HepG2 (cell line): ENCODE results near the gene UST. TPM values are rescaled to one million over a fixed set of nuclear protein-coding genes. Genes with fewer than 3 reads are reported as not detected.

ENCODE experiments used
- ATAC-seq: fragments of 200-7000 bp; cut with Tn5 transposase; 3 replicates; pipeline ENCODE4 v1.9.1; 2020; ENCODE audit warnings: mild to moderate bottlenecking, moderate library complexity
- BruUV-seq: library from RNA; stranded (reverse); fragments of 400-500 nt; replicated peaks from 2 replicates; lab custom pipeline; 2021; lab: Mats Ljungman, UMichigan
- CTCF ChIA-PET: fragments of 300-600 bp; formaldehyde crosslinking; extraction: SDS; loops from one replicate; lab custom pipeline; 2021; ENCODE audit warnings: low total read pairs, inconsistent platforms, low intra/inter-chr PET ratio; lab: Yijun Ruan, JAX
- POLR2A ChIA-PET: fragments of 350-600 bp; sonication (Branson Sonifier 250); formaldehyde crosslinking; loops from one replicate; lab custom pipeline; 2020; ENCODE audit warnings: antibody characterized with exemption, inconsistent platforms; lab: Yijun Ruan, JAX
- DNase-seq: peaks from one replicate; pipeline ENCODE4 v3.0.0-alpha.2; 2015; ENCODE audit warnings: low spot score
- FAIRE-seq: peaks from 3 replicates; lab custom pipeline; 2011; peaks lifted over from hg19 to GRCh38; lab: Jason Lieb, UNC
- H2AFZ ChIP-seq: one replicate; pipeline ENCODE4 v1.6.1; 2011; ENCODE audit warnings: low read length, inconsistent platforms
- H3K27ac ChIP-seq: fragments of 300-600 bp; 3 replicates; pipeline ENCODE4 v1.8.0; 2011; ENCODE audit warnings: mixed run types, mild to moderate bottlenecking, mixed read lengths, low read length, inconsistent platforms; ENCODE audit not compliant: insufficient read depth; ENCODE audit errors: extremely low read length
- H3K27me3 ChIP-seq, 2 experiments: fragments of 200-600 bp in 1 of 2; 2 replicates in 1 of 2; 3 replicates in 1 of 2; pipeline versions ENCODE4 v1.6.0 to v1.8.0; 2011; ENCODE audit warnings: low read length in 2 of 2, mild to moderate bottlenecking in 2 of 2, moderate library complexity in 2 of 2, inconsistent platforms in 1 of 2; ENCODE audit not compliant: insufficient read depth in 2 of 2, control insufficient read depth in 1 of 2
- H3K36me3 ChIP-seq, 2 experiments: fragments of 200-600 bp in 1 of 2; replicated peaks in 1 of 2; 2 replicates in 1 of 2; 3 replicates in 1 of 2; pipeline versions ENCODE4 v1.5.1 to v1.8.0; 2011; ENCODE audit warnings: low read length in 2 of 2, inconsistent platforms in 1 of 2; ENCODE audit not compliant: insufficient read depth in 2 of 2, control insufficient read depth in 1 of 2
- H3K4me1 ChIP-seq: 2 replicates; pipeline ENCODE4 v1.5.1; 2012; ENCODE audit warnings: low read length, inconsistent platforms; ENCODE audit not compliant: insufficient read depth
- H3K4me2 ChIP-seq: 2 replicates; pipeline ENCODE4 v1.6.0; 2011; ENCODE audit warnings: low read depth, low read length, inconsistent platforms
- H3K4me3 ChIP-seq, 3 experiments: fragments of 200-600 bp in 1 of 3; sonication (generic), shearing (Covaris generic) in 1 of 3; replicated peaks in 1 of 3; 2 replicates each; pipeline ENCODE4 v1.5.1; 2011 to 2016; ENCODE audit warnings: low read length in 3 of 3, inconsistent platforms in 2 of 3, low read depth in 2 of 3, mild to moderate bottlenecking in 2 of 3, control low read depth in 1 of 3, mixed read lengths in 1 of 3; ENCODE audit not compliant: insufficient read depth in 1 of 3
- H3K79me2 ChIP-seq: one replicate; pipeline ENCODE4 v1.6.1; 2011; ENCODE audit warnings: low read length, inconsistent platforms; ENCODE audit not compliant: insufficient read depth
- H3K9ac ChIP-seq: 2 replicates; pipeline ENCODE4 v1.6.0; 2011; ENCODE audit warnings: mild to moderate bottlenecking, low read depth, low read length, inconsistent platforms; ENCODE audit not compliant: insufficient read depth
- H3K9me3 ChIP-seq: 2 replicates; pipeline ENCODE4 v1.5.1; 2012; ENCODE audit warnings: mild to moderate bottlenecking, low read length
- H4K20me1 ChIP-seq: 2 replicates; pipeline ENCODE4 v1.6.0; 2011; ENCODE audit warnings: inconsistent platforms, mild to moderate bottlenecking, low read length, moderate library complexity; ENCODE audit not compliant: insufficient read depth
- HOXA5 ChIP-seq: sonication (generic); formaldehyde crosslinking; IDR thresholded peaks from 2 replicates; pipeline ENCODE4 v1.4.0; 2020; ENCODE audit warnings: missing genetic modification reagents
- MATR3 ChIP-seq: sonication (generic); formaldehyde crosslinking; IDR thresholded peaks from 2 replicates; pipeline ENCODE4 v1.4.0; 2020; ENCODE audit warnings: missing genetic modification reagents
- MED13 ChIP-seq: sonication (generic); formaldehyde crosslinking; IDR thresholded peaks from 2 replicates; pipeline ENCODE4 v1.5.0; 2020; ENCODE audit warnings: missing genetic modification reagents
- TAF1 ChIP-seq: sonication (generic); formaldehyde crosslinking; IDR thresholded peaks from 2 replicates; pipeline ENCODE4 v1.4.0; 2020; ENCODE audit warnings: missing genetic modification reagents
- ZIK1 ChIP-seq: sonication (generic); formaldehyde crosslinking; IDR thresholded peaks from 2 replicates; pipeline ENCODE4 v1.5.0; 2020; ENCODE audit warnings: mild to moderate bottlenecking, low read depth, missing genetic modification reagents, borderline replicate concordance
- WGBS: methylation state at CpG from one replicate; pipeline ENCODE4 v1.1.6; 2017; ENCODE audit warnings: low lambda C conversion rate; 5-methylcytosine and 5-hydroxymethylcytosine counted together
- in situ Hi-C: cut with HindIII; loops from 2 replicates; pipeline ENCODE4 v1.10.0; 2017; ENCODE audit warnings: low pct_unique_long_range_greater_than_20kb; ENCODE audit not compliant: extremely low pct_ligation_motif_present
- intact Hi-C: fragments of 100-400 bp; cut with micrococcal nuclease; formaldehyde crosslinking; loops from one replicate; pipeline ENCODE4 v1.10.0; 2022; ENCODE audit not compliant: unreplicated experiment
- polyA plus RNA-seq, 8 experiments: library from polyadenylated mRNA; depleted of rRNA in 3 of 8; stranded (reverse) in 7 of 8; unstranded in 1 of 8; fragments of >200 nt; fragmentation: Illumina TruSeq in 4 of 8; extraction: Trizol in 4 of 8; gene quantifications; 2 replicates each; pipeline versions ENCODE4 v1.2.1 to v1.2.3, GENCODE V29; 2011 to 2016; ENCODE audit warnings: low read depth in 4 of 8, missing spikeins in 1 of 8, mixed read lengths in 1 of 8; ENCODE audit not compliant: insufficient read depth in 1 of 8
- total RNA-seq, 5 experiments: library from RNA; depleted of rRNA; stranded (reverse); fragments of >200 nt; fragmentation: Illumina TruSeq; extraction: Trizol; gene quantifications; 2 replicates each; pipeline ENCODE4 v1.2.3, GENCODE V29; 2016; ENCODE audit warnings: low read depth in 1 of 5
- TF ChIP-seq, protein P1 (sequence below): sonication (generic); formaldehyde crosslinking; IDR thresholded peaks from 2 replicates; pipeline ENCODE4 v1.4.0; 2020; ENCODE audit warnings: mild to moderate bottlenecking, missing genetic modification reagents, borderline replicate concordance
- TF ChIP-seq, protein P2 (sequence below), 2 experiments: fragments of 450-650 bp in 1 of 2; sonication (generic) in 1 of 2; formaldehyde crosslinking in 1 of 2; IDR thresholded peaks; 2 replicates each; pipeline versions ENCODE4 v1.6.1 to v1.8.0; 2016 to 2022; ENCODE audit warnings: antibody characterized with exemption in 1 of 2, mild to moderate bottlenecking in 1 of 2, missing genetic modification reagents in 1 of 2

UST gene
- total and polyA plus RNA-seq, 2 of the 13 experiments (the other 11 are each of a cell fraction or from before 2014, with no cell fraction given): 0.27 TPM; not detected in 1

DNA sequence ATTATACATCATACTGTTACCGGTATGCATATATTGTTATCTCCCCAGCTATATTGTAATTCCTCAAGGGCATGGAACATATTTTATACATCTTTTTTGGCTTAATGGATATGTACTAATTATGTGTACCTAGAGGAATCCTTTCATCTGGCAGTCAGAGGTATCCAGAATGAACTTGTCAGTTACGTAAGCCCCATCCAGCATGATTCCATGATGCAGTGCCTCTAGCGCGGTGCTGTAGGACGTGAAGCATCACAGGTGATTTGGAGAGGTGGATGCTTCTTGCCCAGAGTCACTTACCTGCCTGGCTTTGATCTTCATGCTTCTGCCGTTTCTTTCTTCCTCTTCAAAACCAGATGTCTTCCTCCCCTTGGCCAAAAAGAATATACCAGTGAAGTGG is 159.1 kb downstream of the UST start (continued):
- TF ChIP-seq, protein P1, sequence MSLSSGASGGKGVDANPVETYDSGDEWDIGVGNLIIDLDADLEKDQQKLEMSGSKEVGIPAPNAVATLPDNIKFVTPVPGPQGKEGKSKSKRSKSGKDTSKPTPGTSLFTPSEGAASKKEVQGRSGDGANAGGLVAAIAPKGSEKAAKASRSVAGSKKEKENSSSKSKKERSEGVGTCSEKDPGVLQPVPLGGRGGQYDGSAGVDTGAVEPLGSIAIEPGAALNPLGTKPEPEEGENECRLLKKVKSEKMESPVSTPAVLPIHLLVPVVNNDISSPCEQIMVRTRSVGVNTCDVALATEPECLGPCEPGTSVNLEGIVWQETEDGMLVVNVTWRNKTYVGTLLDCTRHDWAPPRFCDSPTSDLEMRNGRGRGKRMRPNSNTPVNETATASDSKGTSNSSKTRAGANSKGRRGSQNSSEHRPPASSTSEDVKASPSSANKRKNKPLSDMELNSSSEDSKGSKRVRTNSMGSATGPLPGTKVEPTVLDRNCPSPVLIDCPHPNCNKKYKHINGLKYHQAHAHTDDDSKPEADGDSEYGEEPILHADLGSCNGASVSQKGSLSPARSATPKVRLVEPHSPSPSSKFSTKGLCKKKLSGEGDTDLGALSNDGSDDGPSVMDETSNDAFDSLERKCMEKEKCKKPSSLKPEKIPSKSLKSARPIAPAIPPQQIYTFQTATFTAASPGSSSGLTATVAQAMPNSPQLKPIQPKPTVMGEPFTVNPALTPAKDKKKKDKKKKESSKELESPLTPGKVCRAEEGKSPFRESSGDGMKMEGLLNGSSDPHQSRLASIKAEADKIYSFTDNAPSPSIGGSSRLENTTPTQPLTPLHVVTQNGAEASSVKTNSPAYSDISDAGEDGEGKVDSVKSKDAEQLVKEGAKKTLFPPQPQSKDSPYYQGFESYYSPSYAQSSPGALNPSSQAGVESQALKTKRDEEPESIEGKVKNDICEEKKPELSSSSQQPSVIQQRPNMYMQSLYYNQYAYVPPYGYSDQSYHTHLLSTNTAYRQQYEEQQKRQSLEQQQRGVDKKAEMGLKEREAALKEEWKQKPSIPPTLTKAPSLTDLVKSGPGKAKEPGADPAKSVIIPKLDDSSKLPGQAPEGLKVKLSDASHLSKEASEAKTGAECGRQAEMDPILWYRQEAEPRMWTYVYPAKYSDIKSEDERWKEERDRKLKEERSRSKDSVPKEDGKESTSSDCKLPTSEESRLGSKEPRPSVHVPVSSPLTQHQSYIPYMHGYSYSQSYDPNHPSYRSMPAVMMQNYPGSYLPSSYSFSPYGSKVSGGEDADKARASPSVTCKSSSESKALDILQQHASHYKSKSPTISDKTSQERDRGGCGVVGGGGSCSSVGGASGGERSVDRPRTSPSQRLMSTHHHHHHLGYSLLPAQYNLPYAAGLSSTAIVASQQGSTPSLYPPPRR (CRISPR knock-in tag): no peak
- no peak for TF ChIP-seq MATR3 (CRISPR knock-in tag)
- TF ChIP-seq MED13 (CRISPR knock-in tag): no peak
- no peak for TF ChIP-seq ZIK1 (CRISPR knock-in tag)

DNA sequence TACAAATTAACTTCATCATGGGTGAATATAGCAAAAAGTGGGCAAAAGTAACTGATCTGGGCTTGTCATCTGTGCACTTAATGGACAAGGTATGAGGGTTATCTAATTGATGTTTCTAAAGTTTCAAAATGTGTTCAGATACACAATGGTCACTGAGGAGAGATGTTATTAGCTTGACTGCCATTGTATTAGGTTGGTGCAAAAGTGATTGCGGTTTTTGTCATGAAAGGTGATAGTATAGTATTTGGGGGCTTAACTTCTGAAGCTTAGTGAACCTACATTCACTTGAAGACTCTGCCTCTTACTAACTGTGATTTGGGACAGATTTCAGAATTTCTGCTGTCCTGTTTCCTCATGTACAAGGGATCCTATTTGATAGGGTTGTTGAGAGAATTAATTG is 159.6 kb downstream of the UST start:
- Histone ChIP-seq H3K36me3 (no peaks in the 10 kb centered on the region), H3K79me2 (no peaks in the 10 kb centered on the region), H3K9me3 (no peaks in the 10 kb centered on the region), H4K20me1 (no peaks in the 10 kb centered on the region), H3K4me2 (no peak overlapping the region), H2AFZ (no peak overlapping the region), H3K27me3 (peaks cover 0 to 11% of the 10 kb centered on the region in 2 experiments; a peak in 2 of 5 replicates), H3K9ac (no peak overlapping the region), H3K4me1 (no peaks in the 10 kb centered on the region), H3K4me3 (no peak overlapping the region), H3K27ac (no peak overlapping the region)
- 29% methylated on average over 1 of the region's 1 CpG for WGBS
- intact Hi-C loops: no loop called here
- TF ChIP-seq, protein P2, sequence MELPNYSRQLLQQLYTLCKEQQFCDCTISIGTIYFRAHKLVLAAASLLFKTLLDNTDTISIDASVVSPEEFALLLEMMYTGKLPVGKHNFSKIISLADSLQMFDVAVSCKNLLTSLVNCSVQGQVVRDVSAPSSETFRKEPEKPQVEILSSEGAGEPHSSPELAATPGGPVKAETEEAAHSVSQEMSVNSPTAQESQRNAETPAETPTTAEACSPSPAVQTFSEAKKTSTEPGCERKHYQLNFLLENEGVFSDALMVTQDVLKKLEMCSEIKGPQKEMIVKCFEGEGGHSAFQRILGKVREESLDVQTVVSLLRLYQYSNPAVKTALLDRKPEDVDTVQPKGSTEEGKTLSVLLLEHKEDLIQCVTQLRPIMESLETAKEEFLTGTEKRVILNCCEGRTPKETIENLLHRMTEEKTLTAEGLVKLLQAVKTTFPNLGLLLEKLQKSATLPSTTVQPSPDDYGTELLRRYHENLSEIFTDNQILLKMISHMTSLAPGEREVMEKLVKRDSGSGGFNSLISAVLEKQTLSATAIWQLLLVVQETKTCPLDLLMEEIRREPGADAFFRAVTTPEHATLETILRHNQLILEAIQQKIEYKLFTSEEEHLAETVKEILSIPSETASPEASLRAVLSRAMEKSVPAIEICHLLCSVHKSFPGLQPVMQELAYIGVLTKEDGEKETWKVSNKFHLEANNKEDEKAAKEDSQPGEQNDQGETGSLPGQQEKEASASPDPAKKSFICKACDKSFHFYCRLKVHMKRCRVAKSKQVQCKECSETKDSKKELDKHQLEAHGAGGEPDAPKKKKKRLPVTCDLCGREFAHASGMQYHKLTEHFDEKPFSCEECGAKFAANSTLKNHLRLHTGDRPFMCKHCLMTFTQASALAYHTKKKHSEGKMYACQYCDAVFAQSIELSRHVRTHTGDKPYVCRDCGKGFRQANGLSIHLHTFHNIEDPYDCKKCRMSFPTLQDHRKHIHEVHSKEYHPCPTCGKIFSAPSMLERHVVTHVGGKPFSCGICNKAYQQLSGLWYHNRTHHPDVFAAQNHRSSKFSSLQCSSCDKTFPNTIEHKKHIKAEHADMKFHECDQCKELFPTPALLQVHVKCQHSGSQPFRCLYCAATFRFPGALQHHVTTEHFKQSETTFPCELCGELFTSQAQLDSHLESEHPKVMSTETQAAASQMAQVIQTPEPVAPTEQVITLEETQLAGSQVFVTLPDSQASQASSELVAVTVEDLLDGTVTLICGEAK (IDR thresholded peaks at IDR 0.05): peak; percentile 89
- TF ChIP-seq, protein P2 (CRISPR knock-in tag; IDR thresholded peaks at IDR 0.05): no peak
- no peak for TF ChIP-seq TAF1 (CRISPR knock-in tag)
- TF ChIP-seq HOXA5 (CRISPR knock-in tag): no peak
- DNase-seq (no peak), FAIRE-seq (no peak), ATAC-seq (no peak)
- BruUV-seq: no TSS peak
- POLR2A ChIA-PET: no interaction called here
- in situ Hi-C loops: no loop called here
- CTCF ChIA-PET: no interaction called here
